ENCODE measurements around the gene WASF3. TPM values are rescaled to one million over a fixed set of nuclear protein-coding genes. Genes with fewer than 3 reads are reported as not detected.

WASF3 gene
- total RNA-seq, 1 donor from 2014 or later = 6.8 TPM

GRCh38 chr13:26685606-26686005, 128.1 kb downstream of the WASF3 start:
- DNase-seq (ENCODE audit: low read depth) = no peak

GRCh38 chr13:26686285-26686684, 128.8 kb downstream of the WASF3 start:
- DNase-seq (ENCODE audit: low read depth) = no peak

- DNase-seq (ENCODE audit: low read depth) = no peak
Observed at GRCh38 chr13:26688286-26688685, 130.8 kb downstream of the WASF3 start.

- DNase-seq (ENCODE audit: low read depth) = no peak
Observed at GRCh38 chr13:26688980-26689379, 131.5 kb downstream of the WASF3 start.

- no peak for DNase-seq (ENCODE audit: low read depth)
Observed at GRCh38 chr13:26693749-26694463, 136.4 kb downstream of the WASF3 start.

GRCh38 chr13:26694609-26695359, 137.3 kb downstream of the WASF3 start:
- DNase-seq (ENCODE audit: low read depth) = no peak

- no peak for DNase-seq (ENCODE audit: low read depth)
Observed at GRCh38 chr13:26695360-26695705, 137.8 kb downstream of the WASF3 start.

GRCh38 chr13:26695891-26696311, 138.4 kb downstream of the WASF3 start:
- DNase-seq (ENCODE audit: low read depth) = no peak

- no peak for DNase-seq (ENCODE audit: low read depth)
Observed at GRCh38 chr13:26697069-26697955, 139.8 kb downstream of the WASF3 start.

- peak; percentile 67 for DNase-seq (ENCODE audit: low read depth)
Observed at GRCh38 chr13:26698392-26699196, 141.1 kb downstream of the WASF3 start.

GRCh38 chr13:26699197-26699490, 141.7 kb downstream of the WASF3 start:
- DNase-seq (ENCODE audit: low read depth) = no peak

- DNase-seq (ENCODE audit: low read depth) = no peak
Observed at GRCh38 chr13:26705536-26705935, 148.1 kb downstream of the WASF3 start.

GRCh38 chr13:26706381-26706780, 148.9 kb downstream of the WASF3 start:
- DNase-seq (ENCODE audit: low read depth) = no peak

- peak; percentile 34 for DNase-seq (ENCODE audit: low read depth)
Observed at GRCh38 chr13:26707122-26708006, 149.9 kb downstream of the WASF3 start.

GRCh38 chr13:26708007-26708297, 150.5 kb downstream of the WASF3 start:
- no peak for DNase-seq (ENCODE audit: low read depth)

GRCh38 chr13:26709461-26709860, 152.0 kb downstream of the WASF3 start:
- no peak for DNase-seq (ENCODE audit: low read depth)

- DNase-seq (ENCODE audit: low read depth) = no peak
Observed at GRCh38 chr13:26710166-26710565, 152.7 kb downstream of the WASF3 start.

GRCh38 chr13:26711211-26711610, 153.7 kb downstream of the WASF3 start:
- DNase-seq (ENCODE audit: low read depth) = no peak

GRCh38 chr13:26713341-26713740, 155.9 kb downstream of the WASF3 start:
- DNase-seq (ENCODE audit: low read depth) = no peak

GRCh38 chr13:26716984-26717383, 159.5 kb downstream of the WASF3 start:
- no peak for DNase-seq (ENCODE audit: low read depth)

- no peak for DNase-seq (ENCODE audit: low read depth)
Observed at GRCh38 chr13:26718146-26718545, 160.7 kb downstream of the WASF3 start.
